Keratinocyte (primary cell): ENCODE data around the gene TFDP1.

Experiments
- EZH2 ChIP-seq: IDR thresholded peaks from one replicate; pipeline ENCODE4 v1.6.1; 2012; ENCODE audit warnings: inconsistent platforms, mild to moderate bottlenecking, low read length, moderate library complexity
- TF ChIP-seq, protein P1 (sequence below), 3 experiments: IDR thresholded peaks in 1 of 3; conservative IDR thresholded peaks in 1 of 3; optimal IDR thresholded peaks in 1 of 3; 2 replicates in 2 of 3; 3 replicates in 1 of 3; pipeline versions ENCODE3 to v1.5.1; 2011; ENCODE audit warnings: low read length in 3 of 3, mild to moderate bottlenecking in 3 of 3, moderate library complexity in 2 of 3, control low read depth in 1 of 3, inconsistent platforms in 1 of 3; ENCODE audit not compliant: insufficient read depth in 2 of 3; ENCODE audit errors: extremely low read depth in 1 of 3

DNA sequence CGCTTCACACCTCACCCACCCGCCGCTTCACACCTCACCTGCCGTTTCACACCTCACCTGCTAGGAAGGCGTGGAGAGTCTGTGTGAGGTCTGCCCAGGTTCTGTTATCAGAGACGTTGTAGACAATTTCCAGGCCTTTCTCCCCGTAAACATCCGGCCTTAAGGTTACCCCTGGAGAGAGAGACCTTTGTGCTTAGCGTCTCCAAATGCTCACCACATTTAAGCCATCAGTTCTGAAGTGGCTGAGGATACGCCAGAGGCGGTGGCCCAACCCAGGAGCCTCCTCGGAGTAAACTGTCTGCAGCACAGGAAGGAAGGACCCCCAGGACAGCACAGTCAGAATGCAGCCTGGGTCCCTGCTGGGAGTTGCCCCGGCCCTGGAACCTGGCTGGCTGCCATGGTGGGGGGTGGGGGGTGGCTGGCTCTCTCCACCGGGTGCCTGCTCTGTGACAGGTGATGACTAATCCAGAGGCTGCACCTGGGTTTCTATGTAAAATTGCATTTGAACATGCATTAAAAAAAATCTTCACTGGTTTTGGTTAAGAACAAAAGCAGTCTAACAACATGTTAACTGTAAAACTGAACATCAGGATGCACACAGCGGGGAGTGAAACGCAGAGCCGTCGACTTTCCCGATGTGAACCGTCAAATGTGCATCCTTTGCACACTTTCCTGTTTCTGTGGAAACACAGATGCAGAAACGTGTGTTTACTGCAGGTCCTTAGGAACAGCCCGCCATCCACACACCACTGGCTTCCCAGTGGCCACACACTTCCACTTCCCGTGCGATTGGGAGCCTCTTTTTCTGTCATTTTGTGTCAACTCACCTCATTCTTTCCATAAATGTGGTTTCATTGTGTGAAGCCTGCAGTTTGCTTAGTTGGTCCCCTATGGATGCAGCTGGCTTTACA lies 69.0 kb downstream of the TFDP1 start:
- TF ChIP-seq, protein P1, sequence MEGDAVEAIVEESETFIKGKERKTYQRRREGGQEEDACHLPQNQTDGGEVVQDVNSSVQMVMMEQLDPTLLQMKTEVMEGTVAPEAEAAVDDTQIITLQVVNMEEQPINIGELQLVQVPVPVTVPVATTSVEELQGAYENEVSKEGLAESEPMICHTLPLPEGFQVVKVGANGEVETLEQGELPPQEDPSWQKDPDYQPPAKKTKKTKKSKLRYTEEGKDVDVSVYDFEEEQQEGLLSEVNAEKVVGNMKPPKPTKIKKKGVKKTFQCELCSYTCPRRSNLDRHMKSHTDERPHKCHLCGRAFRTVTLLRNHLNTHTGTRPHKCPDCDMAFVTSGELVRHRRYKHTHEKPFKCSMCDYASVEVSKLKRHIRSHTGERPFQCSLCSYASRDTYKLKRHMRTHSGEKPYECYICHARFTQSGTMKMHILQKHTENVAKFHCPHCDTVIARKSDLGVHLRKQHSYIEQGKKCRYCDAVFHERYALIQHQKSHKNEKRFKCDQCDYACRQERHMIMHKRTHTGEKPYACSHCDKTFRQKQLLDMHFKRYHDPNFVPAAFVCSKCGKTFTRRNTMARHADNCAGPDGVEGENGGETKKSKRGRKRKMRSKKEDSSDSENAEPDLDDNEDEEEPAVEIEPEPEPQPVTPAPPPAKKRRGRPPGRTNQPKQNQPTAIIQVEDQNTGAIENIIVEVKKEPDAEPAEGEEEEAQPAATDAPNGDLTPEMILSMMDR (optimal IDR thresholded peaks at IDR 0.05 in 1 of 3, IDR thresholded peaks at IDR 0.05 in 1 of 3, conservative IDR thresholded peaks at IDR 0.05 in 1 of 3; ENCODE audit: extremely low read depth in 1 of 3, insufficient read depth in 2 of 3, low read length in 3 of 3): no peak
- no peak for TF ChIP-seq EZH2
